Prostate gland (tissue), 2 donors: ENCODE results near the gene RGS14.

Experiments
- POLR2A ChIP-seq: fragments of 450-650 bp; IDR thresholded peaks from one replicate; pipeline ENCODE4 v1.6.1; 2016; ENCODE audit warnings: antibody characterized with exemption, mild to moderate bottlenecking
- POLR2AphosphoS5 ChIP-seq: sonication (generic); formaldehyde crosslinking; IDR thresholded peaks from one replicate; pipeline ENCODE4 v1.6.1; 2017; ENCODE audit warnings: antibody characterized with exemption
- TF ChIP-seq, protein P1 (sequence below), 4 experiments: fragments of 200-600 bp in 2 of 4; fragments of 450-650 bp in 2 of 4; sonication (generic) in 2 of 4; IDR thresholded peaks; 1 replicate in 3 of 4; 2 replicates in 1 of 4; pipeline ENCODE4 v1.5.1; 2016 to 2019; ENCODE audit warnings: antibody characterized with exemption in 4 of 4, mild to moderate bottlenecking in 2 of 4, moderate library complexity in 2 of 4

- TF ChIP-seq, protein P1, sequence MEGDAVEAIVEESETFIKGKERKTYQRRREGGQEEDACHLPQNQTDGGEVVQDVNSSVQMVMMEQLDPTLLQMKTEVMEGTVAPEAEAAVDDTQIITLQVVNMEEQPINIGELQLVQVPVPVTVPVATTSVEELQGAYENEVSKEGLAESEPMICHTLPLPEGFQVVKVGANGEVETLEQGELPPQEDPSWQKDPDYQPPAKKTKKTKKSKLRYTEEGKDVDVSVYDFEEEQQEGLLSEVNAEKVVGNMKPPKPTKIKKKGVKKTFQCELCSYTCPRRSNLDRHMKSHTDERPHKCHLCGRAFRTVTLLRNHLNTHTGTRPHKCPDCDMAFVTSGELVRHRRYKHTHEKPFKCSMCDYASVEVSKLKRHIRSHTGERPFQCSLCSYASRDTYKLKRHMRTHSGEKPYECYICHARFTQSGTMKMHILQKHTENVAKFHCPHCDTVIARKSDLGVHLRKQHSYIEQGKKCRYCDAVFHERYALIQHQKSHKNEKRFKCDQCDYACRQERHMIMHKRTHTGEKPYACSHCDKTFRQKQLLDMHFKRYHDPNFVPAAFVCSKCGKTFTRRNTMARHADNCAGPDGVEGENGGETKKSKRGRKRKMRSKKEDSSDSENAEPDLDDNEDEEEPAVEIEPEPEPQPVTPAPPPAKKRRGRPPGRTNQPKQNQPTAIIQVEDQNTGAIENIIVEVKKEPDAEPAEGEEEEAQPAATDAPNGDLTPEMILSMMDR (IDR thresholded peaks at IDR 0.05): no peak
- TF ChIP-seq POLR2A (no peak), POLR2AphosphoS5 (no peak)
These were observed 26.5 kb upstream of the RGS14 start for GRCh38 chr5:177330991-177331842.
